Stimulated activated memory B cell treated with anti-CD40 and anti-IgM and Interleukin-4, amounts not matched to agents 10 μg/mL and 1 μg/mL and 100 μg/mL, for 72 hours (primary cell): Measurements from ENCODE around the gene HCFC1R1.

ENCODE experiments used
- ATAC-seq: fragments of 150-1000 bp; cut with Tn5 transposase; 2 replicates; pipeline ENCODE4 v1.10.0; 2021
- H3K27ac Mint-ChIP-seq: one replicate; pipeline ENCODE4 v1.8.0; 2022; ENCODE audit warnings: mild to moderate bottlenecking, mixed read lengths
- H3K27me3 Mint-ChIP-seq: one replicate; pipeline ENCODE4 v1.8.0; 2022; ENCODE audit warnings: mixed read lengths
- H3K36me3 Mint-ChIP-seq: one replicate; pipeline ENCODE4 v1.8.0; 2022; ENCODE audit warnings: mixed read lengths
- H3K4me1 Mint-ChIP-seq: one replicate; pipeline ENCODE4 v1.8.0; 2022; ENCODE audit warnings: mixed read lengths
- H3K4me3 Mint-ChIP-seq: one replicate; pipeline ENCODE4 v1.8.0; 2022; ENCODE audit warnings: mild to moderate bottlenecking, moderate library complexity, mixed read lengths
- H3K9me3 Mint-ChIP-seq: one replicate; pipeline ENCODE4 v1.8.0; 2022; ENCODE audit warnings: mixed read lengths

The HCFC1R1 gene

GRCh38 chr16:2986623-2987188, 37.0 kb downstream of the HCFC1R1 start:
- Mint-ChIP-seq H3K9me3 (no peaks in the 10 kb centered on the region), H3K4me3 (no peak overlapping the region), H3K27me3 (peaks cover 55% of the 10 kb centered on the region), H3K4me1 (peaks cover 16% of the 10 kb centered on the region), H3K36me3 (no peaks in the 10 kb centered on the region), H3K27ac (no peak overlapping the region)
- no peak for ATAC-seq

- no peak overlapping the region for H3K27ac Mint-ChIP-seq
- no peak overlapping the region for H3K4me3 Mint-ChIP-seq
- H3K36me3 Mint-ChIP-seq, result no peaks in the 10 kb centered on the region
- no peaks in the 10 kb centered on the region for H3K9me3 Mint-ChIP-seq
- H3K4me1 Mint-ChIP-seq, result peaks cover 16% of the 10 kb centered on the region
- H3K27me3 Mint-ChIP-seq, result peaks cover 49% of the 10 kb centered on the region
- no peak for ATAC-seq
Measured at GRCh38 chr16:2985893-2986355, 37.8 kb downstream of the HCFC1R1 start.

GRCh38 chr16:2985462-2985861, 38.3 kb downstream of the HCFC1R1 start:
- no peak for ATAC-seq
- peaks cover 44% of the 10 kb centered on the region for H3K27me3 Mint-ChIP-seq
- no peak overlapping the region for H3K27ac Mint-ChIP-seq
- no peaks in the 10 kb centered on the region for H3K36me3 Mint-ChIP-seq
- H3K4me3 Mint-ChIP-seq, result no peak overlapping the region
- H3K4me1 Mint-ChIP-seq, result peaks cover 16% of the 10 kb centered on the region
- H3K9me3 Mint-ChIP-seq, result no peaks in the 10 kb centered on the region

- H3K9me3 Mint-ChIP-seq, result no peaks in the 10 kb centered on the region
- H3K27ac Mint-ChIP-seq, result no peak overlapping the region
- peaks cover 23% of the 10 kb centered on the region for H3K4me1 Mint-ChIP-seq
- peak overlapping the region; percentile 62 for H3K4me3 Mint-ChIP-seq
- peak; percentile 52 for ATAC-seq
- H3K27me3 Mint-ChIP-seq, result peaks cover 36% of the 10 kb centered on the region
- no peaks in the 10 kb centered on the region for H3K36me3 Mint-ChIP-seq
Measured at GRCh38 chr16:2983706-2984136, 40.0 kb downstream of the HCFC1R1 start.

DNA sequence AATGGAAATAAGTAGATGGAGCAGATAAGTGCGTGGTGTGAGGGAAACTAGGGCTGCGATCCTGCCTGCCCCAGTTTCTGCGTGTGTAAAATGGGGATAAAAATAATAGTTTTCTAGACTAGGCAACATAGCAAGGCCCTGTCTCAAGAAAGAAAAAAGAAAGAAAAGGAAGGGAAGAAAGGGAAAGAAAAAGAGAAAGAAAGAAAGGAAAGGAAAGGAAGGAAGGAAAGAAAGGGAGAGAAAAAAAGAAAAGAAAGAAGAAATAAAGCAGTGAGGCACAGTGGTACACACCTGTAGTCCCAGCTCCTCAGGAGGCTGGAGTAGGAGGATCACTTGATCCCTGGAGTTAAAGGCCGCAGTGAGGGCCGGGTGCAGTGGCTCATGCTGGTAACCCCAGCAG, 41.3 kb downstream of the HCFC1R1 start:
- Mint-ChIP-seq H3K27ac (no peak overlapping the region), H3K4me1 (peaks cover 23% of the 10 kb centered on the region), H3K9me3 (no peaks in the 10 kb centered on the region), H3K27me3 (peaks cover 31% of the 10 kb centered on the region), H3K4me3 (peak overlapping the region; percentile 1), H3K36me3 (no peaks in the 10 kb centered on the region)
- no peak for ATAC-seq

- Mint-ChIP-seq H3K4me1 (peaks cover 23% of the 10 kb centered on the region), H3K27me3 (peaks cover 25% of the 10 kb centered on the region), H3K4me3 (peak overlapping the region; percentile 49), H3K27ac (peak overlapping the region; percentile 88), H3K9me3 (no peaks in the 10 kb centered on the region), H3K36me3 (no peaks in the 10 kb centered on the region)
- no peak for ATAC-seq
Measured at GRCh38 chr16:2981899-2982250, 41.9 kb downstream of the HCFC1R1 start.

- peak overlapping the region; percentile 80 for H3K4me3 Mint-ChIP-seq
- H3K27me3 Mint-ChIP-seq, result peaks cover 20% of the 10 kb centered on the region
- no peak for ATAC-seq
- no peaks in the 10 kb centered on the region for H3K36me3 Mint-ChIP-seq
- peak overlapping the region; percentile 88 for H3K27ac Mint-ChIP-seq
- peaks cover 23% of the 10 kb centered on the region for H3K4me1 Mint-ChIP-seq
- H3K9me3 Mint-ChIP-seq, result no peaks in the 10 kb centered on the region
Measured at GRCh38 chr16:2981177-2981898, 42.4 kb downstream of the HCFC1R1 start.

- Mint-ChIP-seq H3K4me3 (peak within 1 kb of the TSS; percentile 89), H3K27me3 (peaks cover 17% of the 10 kb centered on the region), H3K27ac (peak within 1 kb of the TSS; percentile 88), H3K4me1 (peaks cover 23% of the 10 kb centered on the region), H3K9me3 (no peaks in the 10 kb centered on the region), H3K36me3 (no peaks in the 10 kb centered on the region)
- peak; percentile 91 for ATAC-seq
Measured at GRCh38 chr16:2980227-2981176, 43.2 kb downstream of the HCFC1R1 start, which contains the start of gene PKMYT1. TSS of gene PKMYT1 (minus strand) at chr16:2980446. CDS start at chr16:2979657, 789 bp downstream.

GRCh38 chr16:2979669-2980226, 44.0 kb downstream of the HCFC1R1 start:
- Mint-ChIP-seq H3K4me1 (peaks cover 23% of the 10 kb centered on the region), H3K27me3 (peaks cover 17% of the 10 kb centered on the region)

DNA sequence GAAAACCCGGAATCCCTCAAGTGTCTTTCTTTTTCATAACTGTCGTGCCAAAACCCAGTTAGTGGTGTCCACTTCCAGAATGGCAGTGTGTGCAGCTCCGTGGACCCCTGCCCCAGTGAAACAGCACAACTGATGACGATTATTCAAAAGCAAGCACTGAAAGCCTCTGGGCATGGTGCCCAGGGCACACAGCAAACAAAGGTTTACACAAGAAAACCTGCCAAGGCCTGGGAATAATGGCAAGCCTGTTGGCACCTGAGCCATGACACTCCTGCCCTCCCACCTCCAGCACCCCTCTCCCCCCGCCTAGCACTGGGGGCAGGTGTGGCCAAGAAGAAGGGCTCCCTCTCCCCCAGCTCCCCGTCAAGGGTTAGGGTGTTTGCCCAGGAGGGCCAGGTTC, 46.3 kb downstream of the HCFC1R1 start:
- no peak overlapping the region for H3K27ac Mint-ChIP-seq
- H3K4me3 Mint-ChIP-seq, result no peak overlapping the region
- H3K36me3 Mint-ChIP-seq, result peaks cover 4% of the 10 kb centered on the region

More at GRCh38 chr16:2979669-2980226, 44.0 kb downstream of the HCFC1R1 start:
- peak overlapping the region; percentile 89 for H3K4me3 Mint-ChIP-seq
- ATAC-seq, result no peak
- peak overlapping the region; percentile 88 for H3K27ac Mint-ChIP-seq
- no peaks in the 10 kb centered on the region for H3K36me3 Mint-ChIP-seq
- H3K9me3 Mint-ChIP-seq, result no peaks in the 10 kb centered on the region

DNA sequence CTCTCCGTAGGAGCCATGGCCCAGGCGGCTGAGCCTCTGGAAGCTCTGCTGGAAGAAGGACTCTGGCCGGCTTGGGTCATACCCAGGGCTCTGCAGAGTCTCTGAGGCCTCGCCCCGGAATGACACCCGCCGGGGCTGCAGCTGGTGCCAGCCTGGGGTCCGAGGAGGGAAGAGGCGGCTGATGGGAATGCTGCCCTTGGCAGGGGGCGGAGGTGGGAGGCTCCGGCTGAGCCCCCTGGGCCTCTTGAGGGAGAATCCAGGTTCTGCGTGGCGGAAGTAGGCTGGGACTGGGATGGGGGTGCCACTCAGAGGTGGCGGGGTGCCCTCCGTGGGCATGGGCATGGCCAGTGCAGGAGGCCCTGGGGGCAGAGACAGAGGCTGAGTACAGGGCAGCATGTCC, 47.1 kb downstream of the HCFC1R1 start:
- Mint-ChIP-seq H3K36me3 (peaks cover 11% of the 10 kb centered on the region), H3K9me3 (no peaks in the 10 kb centered on the region), H3K27ac (no peak overlapping the region), H3K27me3 (peaks cover 32% of the 10 kb centered on the region), H3K4me3 (no peak overlapping the region), H3K4me1 (peaks cover 13% of the 10 kb centered on the region)
- ATAC-seq, result no peak

More for the DNA sequence above, 46.3 kb downstream of the HCFC1R1 start:
- no peaks in the 10 kb centered on the region for H3K9me3 Mint-ChIP-seq
- peaks cover 24% of the 10 kb centered on the region for H3K27me3 Mint-ChIP-seq
- H3K4me1 Mint-ChIP-seq, result peaks cover 10% of the 10 kb centered on the region
- no peak for ATAC-seq

GRCh38 chr16:2976201-2976600, 47.5 kb downstream of the HCFC1R1 start:
- Mint-ChIP-seq H3K36me3 (peaks cover 11% of the 10 kb centered on the region), H3K4me3 (no peak overlapping the region), H3K4me1 (peaks cover 15% of the 10 kb centered on the region), H3K27me3 (peaks cover 37% of the 10 kb centered on the region), H3K9me3 (no peaks in the 10 kb centered on the region), H3K27ac (no peak overlapping the region)
- no peak for ATAC-seq

DNA sequence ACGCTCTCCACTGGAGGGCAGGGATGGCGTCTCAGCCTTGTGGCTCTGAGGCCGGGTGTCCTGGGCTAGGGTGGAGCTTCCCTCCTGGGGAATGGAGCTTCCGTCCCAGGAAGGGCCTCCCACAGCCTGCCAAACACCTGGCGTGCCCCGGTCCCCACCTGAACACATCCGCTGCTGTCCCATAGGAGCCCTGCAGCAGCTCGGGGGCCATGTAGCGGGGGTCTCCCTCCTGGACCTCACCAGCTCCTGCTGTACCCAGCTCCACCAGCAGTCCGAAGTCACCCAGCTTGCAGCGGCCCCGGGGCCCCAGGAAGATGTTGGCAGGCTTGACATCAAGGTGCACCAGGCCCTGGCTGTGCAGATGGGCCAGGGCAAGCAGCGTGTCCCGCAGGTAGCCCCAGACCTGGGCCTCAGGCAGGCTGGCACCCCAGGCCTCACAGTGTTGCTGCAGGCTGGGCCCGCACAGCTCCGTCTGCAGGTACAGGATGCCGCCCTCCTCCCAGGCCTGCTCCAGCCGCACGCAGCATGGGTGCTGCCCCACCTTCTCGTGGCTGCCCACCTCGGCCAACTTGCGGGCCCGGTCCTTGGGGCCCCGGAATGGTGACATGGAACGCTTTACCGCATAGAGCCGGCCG, 48.5 kb downstream of the HCFC1R1 start:
- ATAC-seq, result no peak
- Mint-ChIP-seq H3K27ac (no peak overlapping the region), H3K4me3 (no peak overlapping the region), H3K4me1 (peaks cover 24% of the 10 kb centered on the region), H3K36me3 (peaks cover 11% of the 10 kb centered on the region), H3K9me3 (no peaks in the 10 kb centered on the region), H3K27me3 (peaks cover 45% of the 10 kb centered on the region)

DNA sequence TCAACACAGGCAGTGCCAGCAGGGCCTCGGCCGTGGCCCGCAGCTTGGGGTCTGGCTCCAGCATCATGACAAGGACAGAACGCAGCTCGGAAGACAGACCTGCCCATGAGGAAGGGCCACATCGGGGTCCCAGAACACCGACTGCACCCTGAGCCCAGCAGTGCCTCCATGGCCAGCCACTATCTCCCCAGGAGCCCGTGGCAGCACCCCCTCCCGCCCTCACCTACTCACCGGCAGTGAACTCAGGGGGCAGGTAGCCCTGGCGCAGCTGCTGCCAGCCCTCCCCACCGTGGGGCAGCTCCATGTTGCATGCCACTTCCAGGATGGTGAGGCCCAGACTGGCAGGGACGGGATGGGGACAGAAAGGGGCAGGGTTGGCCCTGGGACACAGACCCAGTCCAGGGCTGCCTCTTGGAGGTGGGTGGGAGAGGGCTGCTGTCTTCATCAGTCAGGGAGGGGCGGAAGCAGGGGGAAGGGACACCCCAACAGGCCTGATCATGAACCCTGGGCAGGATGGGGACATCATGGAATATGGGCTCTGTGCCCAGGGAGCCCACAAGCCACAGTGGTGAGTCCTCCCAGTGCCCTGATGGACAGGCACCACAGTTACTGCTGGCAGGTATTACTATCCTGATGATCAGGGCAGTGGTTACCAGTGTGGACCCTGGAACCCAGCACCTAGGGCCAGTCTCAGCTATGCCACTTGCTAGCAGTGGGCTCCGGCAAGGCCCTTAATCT, 49.3 kb downstream of the HCFC1R1 start:
- peaks cover 40% of the 10 kb centered on the region for H3K27me3 Mint-ChIP-seq
- H3K4me3 Mint-ChIP-seq, result no peak overlapping the region
- peaks cover 21% of the 10 kb centered on the region for H3K4me1 Mint-ChIP-seq

More for the DNA sequence above, 49.3 kb downstream of the HCFC1R1 start:
- H3K27ac Mint-ChIP-seq, result no peak overlapping the region
- no peaks in the 10 kb centered on the region for H3K9me3 Mint-ChIP-seq
- peaks cover 11% of the 10 kb centered on the region for H3K36me3 Mint-ChIP-seq
- ATAC-seq, result no peak
